CD14-positive monocyte (primary cell): ENCODE measurements around the gene MEGF9. TPM values are rescaled to one million over a fixed set of nuclear protein-coding genes. Genes with fewer than 3 reads are reported as not detected.

Experiments
- DNase-seq, 3 donors: peaks; one replicate each; pipeline ENCODE4 v3.0.0-alpha.2; 2011 to 2022
- H2AFZ ChIP-seq: 2 replicates; pipeline ENCODE4 v1.6.0; 2012; ENCODE audit warnings: mild to moderate bottlenecking, low read depth, low read length, inconsistent platforms; ENCODE audit not compliant: insufficient read depth, poor library complexity, severe bottlenecking
- H3K27ac ChIP-seq, 2 donors: 1 replicate in 1 of 2; 2 replicates in 1 of 2; pipeline ENCODE4 v1.5.1; 2012 to 2013; ENCODE audit warnings: low read length in 2 of 2, control low read depth in 1 of 2, inconsistent platforms in 1 of 2, low read depth in 1 of 2, mild to moderate bottlenecking in 1 of 2
- H3K27me3 ChIP-seq, 2 donors: one replicate each; pipeline versions ENCODE4 v1.6.0 to v1.6.1; 2011 to 2013; ENCODE audit warnings: low read length in 2 of 2; ENCODE audit not compliant: control insufficient read depth in 2 of 2, insufficient read depth in 2 of 2
- H3K36me3 ChIP-seq, 2 donors: replicated peaks in 1 of 2; 1 replicate in 1 of 2; 2 replicates in 1 of 2; pipeline versions ENCODE4 v1.5.1 to v1.6.1; 2012 to 2013; ENCODE audit warnings: low read length in 2 of 2, control low read depth in 1 of 2, inconsistent platforms in 1 of 2, mild to moderate bottlenecking in 1 of 2; ENCODE audit not compliant: insufficient read depth in 2 of 2, control insufficient read depth in 1 of 2
- H3K4me1 ChIP-seq, 2 donors: 1 replicate in 1 of 2; 2 replicates in 1 of 2; pipeline versions ENCODE4 v1.5.1 to v1.6.1; 2012 to 2013; ENCODE audit warnings: low read length in 2 of 2, control low read depth in 1 of 2, inconsistent platforms in 1 of 2, mild to moderate bottlenecking in 1 of 2, moderate library complexity in 1 of 2; ENCODE audit not compliant: insufficient read depth in 2 of 2, control insufficient read depth in 1 of 2
- H3K4me2 ChIP-seq: replicated peaks from 2 replicates; pipeline ENCODE3; 2012; ENCODE audit warnings: low read length, moderate library complexity, mild to moderate bottlenecking; ENCODE audit not compliant: poor library complexity, severe bottlenecking; ENCODE audit errors: extremely low read depth
- H3K4me3 ChIP-seq, 3 experiments: fragments of 200-600 bp in 1 of 3; sonication (generic) in 1 of 3; replicated peaks in 1 of 3; 1 replicate in 2 of 3; 2 replicates in 1 of 3; pipeline ENCODE4 v1.5.1; 2011 to 2013; ENCODE audit warnings: low read length in 3 of 3, mild to moderate bottlenecking in 3 of 3, control low read depth in 2 of 3, low read depth in 2 of 3, inconsistent platforms in 1 of 3, moderate library complexity in 1 of 3
- H3K79me2 ChIP-seq: 2 replicates; pipeline ENCODE4 v1.6.0; 2012; ENCODE audit warnings: mild to moderate bottlenecking, control low read depth, inconsistent platforms, low read length, moderate library complexity; ENCODE audit not compliant: insufficient read depth
- H3K9ac ChIP-seq: 2 replicates; pipeline ENCODE4 v1.6.0; 2017; ENCODE audit warnings: low read length, mild to moderate bottlenecking; ENCODE audit not compliant: insufficient read depth, poor library complexity, severe bottlenecking
- H3K9me3 ChIP-seq, 2 donors: replicated peaks in 1 of 2; 1 replicate in 1 of 2; 2 replicates in 1 of 2; pipeline versions ENCODE4 v1.5.1 to v1.6.1; 2012 to 2013; ENCODE audit warnings: low read length in 2 of 2, control low read depth in 1 of 2; ENCODE audit not compliant: control insufficient read depth in 1 of 2, insufficient read depth in 1 of 2
- H4K20me1 ChIP-seq: 2 replicates; pipeline ENCODE4 v1.6.0; 2012; ENCODE audit warnings: mild to moderate bottlenecking, low read length, control low read depth, moderate library complexity; ENCODE audit not compliant: insufficient read depth
- H3K27ac Mint-ChIP-seq, 7 donors: one replicate each; pipeline ENCODE4 v1.8.0; 2020; ENCODE audit warnings: mild to moderate bottlenecking in 7 of 7, mixed read lengths in 7 of 7, moderate library complexity in 6 of 7, inconsistent platforms in 2 of 7
- H3K27me3 Mint-ChIP-seq, 3 donors: one replicate each; pipeline ENCODE4 v1.8.0; 2021 to 2022; ENCODE audit warnings: low read depth in 3 of 3, mild to moderate bottlenecking in 3 of 3, mixed read lengths in 3 of 3, moderate library complexity in 3 of 3, inconsistent platforms in 1 of 3
- H3K36me3 Mint-ChIP-seq, 2 donors: one replicate each; pipeline ENCODE4 v1.8.0; 2020; ENCODE audit warnings: mixed read lengths in 2 of 2, inconsistent platforms in 1 of 2, mild to moderate bottlenecking in 1 of 2
- H3K4me1 Mint-ChIP-seq: one replicate; pipeline ENCODE4 v1.8.0; 2020; ENCODE audit warnings: mild to moderate bottlenecking, mixed read lengths
- H3K4me3 Mint-ChIP-seq, 2 donors: one replicate each; pipeline ENCODE4 v1.8.0; 2020; ENCODE audit warnings: mild to moderate bottlenecking in 2 of 2, mixed read lengths in 2 of 2, moderate library complexity in 1 of 2
- H3K9me3 Mint-ChIP-seq, 7 donors: one replicate each; pipeline ENCODE4 v1.8.0; 2020 to 2022; ENCODE audit warnings: mixed read lengths in 7 of 7, mild to moderate bottlenecking in 6 of 7, moderate library complexity in 6 of 7, inconsistent platforms in 2 of 7
- WGBS: methylation state at CpG from one replicate; pipeline ENCODE4 v1.1.5; 2013; ENCODE audit warnings: missing lambda C conversion rate; ENCODE audit not compliant: insufficient coverage; 5-methylcytosine and 5-hydroxymethylcytosine counted together
- intact Hi-C, 2 donors: fragments of 100-400 bp; cut with micrococcal nuclease; formaldehyde crosslinking; loops; one replicate each; pipeline versions ENCODE4 v1.15.0 to v1.15.1; 2023
- polyA plus RNA-seq, 3 donors: library from polyadenylated mRNA; depleted of rRNA in 1 of 3; unstranded in 2 of 3; stranded (reverse) in 1 of 3; fragments of 300-500 nt in 2 of 3; fragments of >200 nt in 1 of 3; fragmentation: Illumina TruSeq in 2 of 3; gene quantifications; 1 replicate in 2 of 3; 2 replicates in 1 of 3; pipeline ENCODE4 v1.2.3, GENCODE V29; 2012 to 2021
- TF ChIP-seq, protein P1 (sequence below): fragments of 200-600 bp; IDR thresholded peaks from one replicate; pipeline ENCODE4 v1.8.0; 2022; ENCODE audit warnings: antibody characterized with exemption, mild to moderate bottlenecking

MEGF9 gene
- polyA plus RNA-seq, 3 donors: 45.0 to 92.8 (median 89.7) TPM

GRCh38 chr9:120724757-120725400 is 10.6 kb upstream of the MEGF9 start:
- Mint-ChIP-seq H3K4me3 (no peak overlapping the region), H3K27ac (no peak overlapping the region), H3K9me3 (no peaks in the 10 kb centered on the region), H3K36me3 (peaks cover 0 to 2% of the 10 kb centered on the region in 2 donors), H3K4me1 (peaks cover 40% of the 10 kb centered on the region), H3K27me3 (peaks cover 0 to 1% (median 0%) of the 10 kb centered on the region in 3 donors)
- Histone ChIP-seq H3K79me2 (peaks cover 5% of the 10 kb centered on the region), H3K27ac (no peak overlapping the region), H2AFZ (no peak overlapping the region), H3K36me3 (no peaks in the 10 kb centered on the region), H3K4me2 (no peak overlapping the region), H3K9ac (no peak overlapping the region), H3K4me3 (no peak overlapping the region), H3K4me1 (peaks cover 25 to 42% of the 10 kb centered on the region in 2 donors), H3K27me3 (no peaks in the 10 kb centered on the region), H4K20me1 (no peaks in the 10 kb centered on the region), H3K9me3 (no peaks in the 10 kb centered on the region)
- intact Hi-C loops: no loop called here
- DNase-seq: no peak
- TF ChIP-seq, protein P1, sequence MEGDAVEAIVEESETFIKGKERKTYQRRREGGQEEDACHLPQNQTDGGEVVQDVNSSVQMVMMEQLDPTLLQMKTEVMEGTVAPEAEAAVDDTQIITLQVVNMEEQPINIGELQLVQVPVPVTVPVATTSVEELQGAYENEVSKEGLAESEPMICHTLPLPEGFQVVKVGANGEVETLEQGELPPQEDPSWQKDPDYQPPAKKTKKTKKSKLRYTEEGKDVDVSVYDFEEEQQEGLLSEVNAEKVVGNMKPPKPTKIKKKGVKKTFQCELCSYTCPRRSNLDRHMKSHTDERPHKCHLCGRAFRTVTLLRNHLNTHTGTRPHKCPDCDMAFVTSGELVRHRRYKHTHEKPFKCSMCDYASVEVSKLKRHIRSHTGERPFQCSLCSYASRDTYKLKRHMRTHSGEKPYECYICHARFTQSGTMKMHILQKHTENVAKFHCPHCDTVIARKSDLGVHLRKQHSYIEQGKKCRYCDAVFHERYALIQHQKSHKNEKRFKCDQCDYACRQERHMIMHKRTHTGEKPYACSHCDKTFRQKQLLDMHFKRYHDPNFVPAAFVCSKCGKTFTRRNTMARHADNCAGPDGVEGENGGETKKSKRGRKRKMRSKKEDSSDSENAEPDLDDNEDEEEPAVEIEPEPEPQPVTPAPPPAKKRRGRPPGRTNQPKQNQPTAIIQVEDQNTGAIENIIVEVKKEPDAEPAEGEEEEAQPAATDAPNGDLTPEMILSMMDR: no peak
- WGBS: no CpG with 5 or more reads among the region's 1 CpG

DNA sequence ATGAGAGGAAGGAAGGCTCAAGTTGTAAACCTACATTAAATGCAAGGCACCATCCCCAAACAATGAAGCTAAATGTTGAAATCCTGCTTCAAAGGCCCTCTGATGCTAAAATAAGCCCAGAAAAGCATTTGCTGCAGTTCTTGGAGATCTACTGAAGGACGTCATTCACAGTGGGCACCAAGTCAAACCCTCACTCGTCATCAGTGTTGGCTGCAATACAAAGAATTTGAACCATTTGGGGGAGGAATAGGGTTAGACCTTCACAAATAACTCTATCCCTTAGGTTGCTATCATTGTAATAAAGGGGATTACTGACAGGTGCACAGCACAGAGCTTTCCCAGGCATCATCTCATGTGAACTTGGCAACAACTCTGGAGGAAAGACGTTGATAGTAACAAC is 9.3 kb upstream of the MEGF9 start:
- peaks cover 27% of the 10 kb centered on the region for H3K4me1 Mint-ChIP-seq
- peaks cover 0 to 1% (median 0%) of the 10 kb centered on the region in 3 donors for H3K27me3 Mint-ChIP-seq
- no peak overlapping the region for H3K27ac Mint-ChIP-seq

More for the DNA sequence above, 9.3 kb upstream of the MEGF9 start:
- intact Hi-C loops: no loop called here
- Histone ChIP-seq H3K4me3 (no peak overlapping the region), H2AFZ (no peak overlapping the region), H3K27ac (no peak overlapping the region), H3K9ac (no peak overlapping the region), H3K4me2 (no peak overlapping the region), H3K27me3 (no peaks in the 10 kb centered on the region), H3K4me1 (peaks cover 12 to 29% of the 10 kb centered on the region in 2 donors), H3K36me3 (no peaks in the 10 kb centered on the region), H3K79me2 (peaks cover 3% of the 10 kb centered on the region), H3K9me3 (no peaks in the 10 kb centered on the region), H4K20me1 (no peaks in the 10 kb centered on the region)
- no peak for DNase-seq
- WGBS: no CpG with 5 or more reads among the region's 3 CpGs
- H3K4me3 Mint-ChIP-seq: no peak overlapping the region
- no peaks in the 10 kb centered on the region for H3K9me3 Mint-ChIP-seq
- TF ChIP-seq, protein P1: no peak
- H3K36me3 Mint-ChIP-seq: peaks cover 0 to 2% of the 10 kb centered on the region in 2 donors
